HEK293 (cell line): ENCODE measurements around the gene KLK15.

Experiments
- CTCF ChIA-PET: fragments of 350-600 bp; formaldehyde crosslinking; extraction: SDS; loops from one replicate; lab custom pipeline; 2021; ENCODE audit warnings: antibody characterized with exemption; lab: Yijun Ruan, JAX
- POLR2A ChIA-PET: fragments of 300-600 bp; formaldehyde crosslinking; extraction: SDS; loops from one replicate; lab custom pipeline; 2020; ENCODE audit warnings: antibody characterized with exemption, inconsistent platforms; lab: Yijun Ruan, JAX
- H3K27ac ChIP-seq: fragments of 200-500 bp; sonication (Bioruptor generic); 2 replicates; pipeline ENCODE4 v1.5.1; 2014; ENCODE audit warnings: low read depth, low read length, control low read depth, inconsistent platforms; ENCODE audit errors: extremely low read depth
- H3K36me3 ChIP-seq, 2 experiments: fragments of 200-500 bp in 1 of 2; sonication (Bioruptor generic) in 1 of 2; 1 replicate in 1 of 2; 2 replicates in 1 of 2; pipeline ENCODE4 v1.5.1; 2014 to 2017; ENCODE audit warnings: inconsistent platforms in 2 of 2, low read length in 2 of 2; ENCODE audit not compliant: control insufficient read depth in 2 of 2, insufficient read depth in 1 of 2
- H3K4me1 ChIP-seq: fragments of 200-500 bp; sonication (Bioruptor generic); 2 replicates; pipeline ENCODE4 v1.5.1; 2014; ENCODE audit warnings: mild to moderate bottlenecking, low read length, inconsistent platforms; ENCODE audit not compliant: control insufficient read depth, insufficient read depth
- H3K4me3 ChIP-seq: 2 replicates; pipeline ENCODE4 v1.5.1; 2011; ENCODE audit warnings: low read depth, mild to moderate bottlenecking, control low read depth, low read length, moderate library complexity
- H3K9me3 ChIP-seq: fragments of 200-500 bp; sonication (Bioruptor generic); 2 replicates; pipeline ENCODE4 v1.5.1; 2014; ENCODE audit warnings: low read depth, low read length, inconsistent platforms; ENCODE audit not compliant: control insufficient read depth, insufficient read depth
- GLIS1 ChIP-seq: fragments of 450-650 bp; formaldehyde crosslinking; IDR thresholded peaks from 2 replicates; pipeline ENCODE4 v1.5.1; 2016; ENCODE audit warnings: missing biosample characterization, missing genetic modification characterization
- TCF7L2 ChIP-seq: IDR thresholded peaks from 2 replicates; pipeline ENCODE4 v1.6.1; 2011; ENCODE audit warnings: low read depth, mild to moderate bottlenecking, inconsistent platforms, low read length, moderate library complexity, borderline replicate concordance
- YY1 ChIP-seq: fragments of 450-650 bp; formaldehyde crosslinking; IDR thresholded peaks from 2 replicates; pipeline ENCODE4 v1.5.1; 2018; ENCODE audit warnings: missing biosample characterization, missing genetic modification characterization
- ZBTB1 ChIP-seq: fragments of 450-650 bp; formaldehyde crosslinking; IDR thresholded peaks from 2 replicates; pipeline ENCODE4 v1.5.1; 2016; ENCODE audit warnings: missing biosample characterization, missing genetic modification characterization
- ZNF121 ChIP-seq: fragments of 450-650 bp; formaldehyde crosslinking; IDR thresholded peaks from 2 replicates; pipeline ENCODE4 v1.5.1; 2016; ENCODE audit warnings: missing biosample characterization, missing genetic modification characterization
- ZNF223 ChIP-seq: fragments of 450-650 bp; formaldehyde crosslinking; IDR thresholded peaks from 2 replicates; pipeline ENCODE4 v1.5.1; 2016; ENCODE audit warnings: missing biosample characterization, missing genetic modification characterization
- ZNF394 ChIP-seq: fragments of 450-650 bp; formaldehyde crosslinking; IDR thresholded peaks from 2 replicates; pipeline ENCODE4 v1.5.1; 2016; ENCODE audit warnings: missing biosample characterization, missing genetic modification characterization, mild to moderate bottlenecking, moderate library complexity, borderline replicate concordance
- ZNF433 ChIP-seq: fragments of 450-650 bp; formaldehyde crosslinking; IDR thresholded peaks from 2 replicates; pipeline ENCODE4 v1.5.1; 2016; ENCODE audit warnings: missing biosample characterization, missing genetic modification characterization, low read depth
- ZNF548 ChIP-seq: fragments of 450-650 bp; formaldehyde crosslinking; IDR thresholded peaks from 2 replicates; pipeline ENCODE4 v1.5.1; 2016; ENCODE audit warnings: missing biosample characterization, missing genetic modification characterization
- ZNF561 ChIP-seq: fragments of 450-650 bp; IDR thresholded peaks from 2 replicates; pipeline ENCODE4 v1.5.1; 2018; ENCODE audit warnings: missing biosample characterization, missing genetic modification characterization, borderline replicate concordance
- ZSCAN18 ChIP-seq: fragments of 450-650 bp; formaldehyde crosslinking; IDR thresholded peaks from 2 replicates; pipeline ENCODE4 v1.5.1; 2016; ENCODE audit warnings: missing biosample characterization, missing genetic modification characterization
- TF ChIP-seq, protein P1 (sequence below): fragments of 450-650 bp; IDR thresholded peaks from 2 replicates; pipeline ENCODE4 v1.5.1; 2018; ENCODE audit warnings: missing biosample characterization, mild to moderate bottlenecking, missing genetic modification characterization

Gene KLK15

GRCh38 chr19:50835785-50836542 lies 2.6 kb upstream of the KLK15 start (continued):
- TF ChIP-seq, protein P1, sequence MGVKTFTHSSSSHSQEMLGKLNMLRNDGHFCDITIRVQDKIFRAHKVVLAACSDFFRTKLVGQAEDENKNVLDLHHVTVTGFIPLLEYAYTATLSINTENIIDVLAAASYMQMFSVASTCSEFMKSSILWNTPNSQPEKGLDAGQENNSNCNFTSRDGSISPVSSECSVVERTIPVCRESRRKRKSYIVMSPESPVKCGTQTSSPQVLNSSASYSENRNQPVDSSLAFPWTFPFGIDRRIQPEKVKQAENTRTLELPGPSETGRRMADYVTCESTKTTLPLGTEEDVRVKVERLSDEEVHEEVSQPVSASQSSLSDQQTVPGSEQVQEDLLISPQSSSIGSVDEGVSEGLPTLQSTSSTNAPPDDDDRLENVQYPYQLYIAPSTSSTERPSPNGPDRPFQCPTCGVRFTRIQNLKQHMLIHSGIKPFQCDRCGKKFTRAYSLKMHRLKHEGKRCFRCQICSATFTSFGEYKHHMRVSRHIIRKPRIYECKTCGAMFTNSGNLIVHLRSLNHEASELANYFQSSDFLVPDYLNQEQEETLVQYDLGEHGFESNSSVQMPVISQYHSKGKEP, result no peak; the same call in 1 of the 2 replicates
- TF ChIP-seq ZNF223 (no peak), ZNF394 (tag by site-specific recombination) (no peak), TCF7L2 (no peak), YY1 (tag by site-specific recombination) (no peak), ZNF561 (tag by site-specific recombination) (no peak; the same call in 1 of the 2 replicates), ZSCAN18 (no peak; the same call in 1 of the 2 replicates)

DNA sequence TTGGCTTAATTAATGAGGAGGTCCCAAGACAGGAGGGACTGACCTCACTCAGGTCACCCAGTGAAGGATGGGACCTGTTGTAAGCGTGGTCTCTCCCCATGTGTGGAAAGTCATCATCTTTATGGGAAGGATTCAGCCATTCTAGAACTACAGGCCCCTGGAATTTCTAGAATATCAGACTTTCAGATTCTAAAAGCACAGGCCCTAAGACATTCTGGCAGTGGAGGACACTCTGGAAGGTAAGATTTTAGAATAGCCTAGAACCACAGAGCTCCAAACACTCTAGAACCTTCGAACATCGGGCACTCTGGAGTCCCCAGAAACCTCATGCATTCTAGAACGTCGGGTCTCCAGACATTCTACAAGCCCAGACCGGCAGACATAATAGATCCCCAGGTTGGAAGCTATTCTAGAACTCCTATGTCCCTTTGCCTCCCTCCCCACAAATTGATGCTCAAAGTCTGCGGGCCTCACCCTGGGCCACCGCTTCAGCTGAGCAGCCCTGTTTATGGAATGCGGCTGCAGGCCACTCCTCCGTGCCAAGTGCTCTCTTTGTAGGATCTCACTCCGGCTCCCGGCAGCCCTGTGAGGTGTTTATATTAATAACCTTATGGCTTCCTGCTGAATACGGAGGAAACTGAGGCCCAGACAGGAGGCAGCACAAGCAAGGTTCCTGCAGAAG lies 1.9 kb upstream of the KLK15 start:
- ChIA-PET POLR2A (interaction anchor here (3.0 kb wide), 1 partner anchor 31 kb away, joined by 10 read pairs; no protein-coding TSS in a partner anchor), CTCF (interaction anchor here (0.6 to 0.9 kb wide), 2 partner anchors 257 to 278 kb away, joined by 5 to 7 read pairs; no protein-coding TSS in a partner anchor)
- peak overlapping the region; percentile 4; the same call in 1 of the 2 replicates for H3K27ac ChIP-seq
- H3K4me3 ChIP-seq, result peak overlapping the region; percentile 63
- H3K9me3 ChIP-seq, result no peaks in the 10 kb centered on the region
- no peaks in the 10 kb centered on the region for H3K36me3 ChIP-seq
- H3K4me1 ChIP-seq, result no peaks in the 10 kb centered on the region; the same call in 1 of the 2 replicates
- 0 out of 2 replicates have a peak, but pooled peaks have one; percentile 45 for TF ChIP-seq ZNF121 (tag by site-specific recombination)
- 0 out of 2 replicates have a peak, but pooled peaks have one; percentile 18 for TF ChIP-seq ZNF548 (tag by site-specific recombination)
- no peak for TF ChIP-seq ZNF433 (tag by site-specific recombination)

GRCh38 chr19:50833802-50834167 lies 411 bp upstream of the KLK15 start:
- no peaks in the 10 kb centered on the region; the same call in 1 of the 2 replicates for H3K4me1 ChIP-seq
- H3K27ac ChIP-seq, result no peak overlapping the region
- no peaks in the 10 kb centered on the region for H3K36me3 ChIP-seq
- no peak overlapping the region for H3K4me3 ChIP-seq
- ChIA-PET POLR2A (interaction anchor here (3.0 kb wide), 1 partner anchor 29 kb away, joined by 10 read pairs; no protein-coding TSS in a partner anchor), CTCF (interaction anchor here (0.6 to 0.7 kb wide), 3 partner anchors 88 to 473 kb away, joined by 3 to 4 read pairs (median 3); partner anchors contain the start of gene KLK12)
- H3K9me3 ChIP-seq, result no peaks in the 10 kb centered on the region
- TF ChIP-seq ZBTB1 (tag by site-specific recombination), result no peak

DNA sequence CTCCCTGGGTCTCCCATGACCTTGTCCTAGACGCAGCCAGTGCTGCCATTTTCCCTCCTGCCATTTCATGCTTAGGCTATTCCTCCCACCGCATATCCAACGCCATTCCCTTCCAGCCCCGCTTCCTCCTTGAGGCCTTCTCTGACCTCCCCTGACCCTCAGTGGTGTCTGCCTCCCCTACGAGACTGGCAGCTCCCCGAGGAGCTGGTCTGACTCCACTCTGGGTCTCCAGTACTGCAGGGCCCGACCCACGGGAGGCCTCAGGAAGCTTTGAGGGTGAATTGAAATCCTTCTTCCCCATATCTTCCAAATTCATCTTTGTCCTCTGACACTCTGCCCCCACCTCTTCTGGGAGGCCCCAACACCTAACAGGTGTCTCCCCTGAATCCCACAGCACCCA lies 708 bp downstream of the KLK15 start:
- Histone ChIP-seq H3K4me3 (no peak overlapping the region), H3K9me3 (no peaks in the 10 kb centered on the region), H3K36me3 (no peaks in the 10 kb centered on the region), H3K27ac (no peak overlapping the region), H3K4me1 (no peaks in the 10 kb centered on the region; the same call in 1 of the 2 replicates)
- POLR2A ChIA-PET, result interaction anchor here (3.0 kb wide), 1 partner anchor 28 kb away, joined by 10 read pairs; no protein-coding TSS in a partner anchor
- CTCF ChIA-PET, result no interaction called here
- TF ChIP-seq GLIS1 (tag by site-specific recombination), result no peak
- TF ChIP-seq, all 188 proteins: peak for 0
